ENCODE data around the gene NF1. TPM values are rescaled to one million over a fixed set of nuclear protein-coding genes. Genes with fewer than 3 reads are reported as not detected.

The NF1 gene
- polyA plus RNA-seq, 2 of the 4 experiments (the other 2 are of a cell fraction), result 15.9 to 73.2 TPM

DNA sequence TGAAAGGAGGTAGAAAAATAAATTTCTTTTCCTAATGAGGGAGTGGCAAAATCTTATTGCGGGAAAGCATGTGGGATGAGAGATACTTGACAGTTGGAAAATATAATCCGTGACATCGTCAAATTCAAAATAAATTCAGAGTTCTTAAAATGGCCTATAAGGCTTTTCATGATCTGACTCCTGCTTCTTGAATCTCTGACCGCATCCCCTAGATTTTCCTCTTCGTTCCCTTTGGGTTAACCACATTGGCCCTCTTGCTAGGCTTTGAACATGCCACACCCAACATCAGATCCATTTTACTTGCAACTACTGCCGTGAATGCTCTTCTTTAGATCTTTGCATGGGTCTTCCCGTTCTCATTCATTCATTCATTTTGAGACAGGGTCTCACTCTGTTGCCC is 50.1 kb downstream of the NF1 start:
- FAIRE-seq, result peak; percentile 39
- Histone ChIP-seq H3K4me1 (peaks cover 10% of the 10 kb centered on the region; the same call in 2 of the 3 replicates), H3K4me3 (no peak overlapping the region), H3K27ac (no peak overlapping the region), H3K4me2 (no peak overlapping the region), H3K9me3 (no peaks in the 10 kb centered on the region)
- TF ChIP-seq MAFK (IDR thresholded peaks at IDR 0.05; ENCODE audit: partially characterized antibody), result no peak
- no peak for TF ChIP-seq MAZ (IDR thresholded peaks at IDR 0.05; ENCODE audit: borderline replicate concordance, low read depth, low read length)
- no peak for TF ChIP-seq GATA3 (IDR thresholded peaks at IDR 0.05; ENCODE audit: borderline replicate concordance)
- TF ChIP-seq RARB (CRISPR knock-in tag; IDR thresholded peaks at IDR 0.05), result no peak
- TF ChIP-seq, protein P1, sequence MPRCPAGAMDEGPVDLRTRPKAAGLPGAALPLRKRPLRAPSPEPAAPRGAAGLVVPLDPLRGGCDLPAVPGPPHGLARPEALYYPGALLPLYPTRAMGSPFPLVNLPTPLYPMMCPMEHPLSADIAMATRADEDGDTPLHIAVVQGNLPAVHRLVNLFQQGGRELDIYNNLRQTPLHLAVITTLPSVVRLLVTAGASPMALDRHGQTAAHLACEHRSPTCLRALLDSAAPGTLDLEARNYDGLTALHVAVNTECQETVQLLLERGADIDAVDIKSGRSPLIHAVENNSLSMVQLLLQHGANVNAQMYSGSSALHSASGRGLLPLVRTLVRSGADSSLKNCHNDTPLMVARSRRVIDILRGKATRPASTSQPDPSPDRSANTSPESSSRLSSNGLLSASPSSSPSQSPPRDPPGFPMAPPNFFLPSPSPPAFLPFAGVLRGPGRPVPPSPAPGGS (IDR thresholded peaks at IDR 0.05), result no peak
- TF ChIP-seq ZFP36 (IDR thresholded peaks at IDR 0.05; ENCODE audit: borderline replicate concordance, partially characterized antibody), result no peak
- no peak for TF ChIP-seq ESRRA (IDR thresholded peaks at IDR 0.05; ENCODE audit: borderline replicate concordance, low read length)
- TF ChIP-seq NFE2L2 (conservative IDR thresholded peaks at IDR 0.05; ENCODE audit: low read length), result no peak
- TF ChIP-seq, protein P2, sequence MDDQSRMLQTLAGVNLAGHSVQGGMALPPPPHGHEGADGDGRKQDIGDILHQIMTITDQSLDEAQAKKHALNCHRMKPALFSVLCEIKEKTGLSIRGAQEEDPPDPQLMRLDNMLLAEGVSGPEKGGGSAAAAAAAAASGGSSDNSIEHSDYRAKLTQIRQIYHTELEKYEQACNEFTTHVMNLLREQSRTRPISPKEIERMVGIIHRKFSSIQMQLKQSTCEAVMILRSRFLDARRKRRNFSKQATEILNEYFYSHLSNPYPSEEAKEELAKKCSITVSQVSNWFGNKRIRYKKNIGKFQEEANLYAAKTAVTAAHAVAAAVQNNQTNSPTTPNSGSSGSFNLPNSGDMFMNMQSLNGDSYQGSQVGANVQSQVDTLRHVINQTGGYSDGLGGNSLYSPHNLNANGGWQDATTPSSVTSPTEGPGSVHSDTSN (IDR thresholded peaks at IDR 0.05), result no peak
- no peak for TF ChIP-seq ZNF302 (CRISPR knock-in tag; IDR thresholded peaks at IDR 0.05)
- TF ChIP-seq TP53 (CRISPR knock-in tag; IDR thresholded peaks at IDR 0.05), result no peak
- ATAC-seq, result no peak
- ChIA-PET CTCF (no interaction called here), POLR2A (no interaction called here)
- WGBS (ENCODE audit: missing lambda C conversion rate), result 82% methylated on average over 7 of the region's 7 CpGs
- no peak for DNase-seq (ENCODE audit: low read depth in 1 of 2, low spot score in 1 of 2)

DNA sequence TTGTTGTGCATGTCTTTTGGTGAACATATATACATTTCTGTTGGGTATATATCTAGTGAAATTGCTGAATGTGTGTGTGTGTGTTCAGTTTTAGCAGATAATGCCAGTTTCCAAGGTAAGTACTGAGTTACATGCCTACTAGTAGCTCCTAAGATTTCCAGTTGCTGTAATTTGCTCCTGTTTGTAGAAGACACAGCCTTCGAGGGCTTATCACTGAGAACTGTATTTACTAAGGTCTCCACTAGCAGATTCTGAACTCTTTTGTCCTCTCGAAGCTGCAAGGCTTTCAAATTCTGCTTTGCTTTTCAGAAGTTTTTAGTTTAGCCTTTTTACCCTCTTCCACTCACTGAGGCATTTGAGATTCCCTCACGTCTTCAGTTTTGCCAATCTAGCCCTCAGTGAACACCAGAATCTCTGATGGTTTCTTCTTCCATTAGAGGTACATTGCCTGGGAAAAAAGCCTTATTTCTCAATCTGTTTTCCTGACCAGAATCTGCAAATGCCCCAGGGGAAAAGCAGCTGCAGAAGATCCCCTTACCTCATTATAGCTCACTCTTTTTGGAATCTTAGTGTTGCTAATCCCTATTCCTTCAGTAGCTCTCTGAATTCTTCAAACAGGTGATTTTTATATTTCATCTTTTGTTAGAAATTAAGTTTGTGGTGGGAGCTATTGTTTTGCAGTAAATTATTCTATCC is 52.9 kb downstream of the NF1 start:
- H3K4me2 ChIP-seq, result no peak overlapping the region
- CTCF ChIA-PET, result interaction anchor here (1.9 to 2.5 kb wide), 2 partner anchors 8 to 68 kb away, joined by 5 read pairs; no protein-coding TSS in a partner anchor
- TF ChIP-seq, protein P1 (IDR thresholded peaks at IDR 0.05), result no peak
- TF ChIP-seq RAD21 (conservative IDR thresholded peaks at IDR 0.05 in 1 of 2, IDR thresholded peaks at IDR 0.05 in 1 of 2) (no peak), ESRRA (IDR thresholded peaks at IDR 0.05; ENCODE audit: borderline replicate concordance, low read length) (no peak), RCOR1 (IDR thresholded peaks at IDR 0.05; ENCODE audit: low read depth, low read length) (no peak), JUN (IDR thresholded peaks at IDR 0.05) (no peak), EHF (CRISPR knock-in tag; IDR thresholded peaks at IDR 0.05) (no peak), HEYL (CRISPR knock-in tag; IDR thresholded peaks at IDR 0.05) (no peak), RARB (CRISPR knock-in tag; IDR thresholded peaks at IDR 0.05) (no peak), TFCP2L1 (CRISPR knock-in tag; IDR thresholded peaks at IDR 0.05) (no peak), POLR2AphosphoS2 (conservative IDR thresholded peaks at IDR 0.05; ENCODE audit: low read length) (no peak), SREBF2 (IDR thresholded peaks at IDR 0.05) (no peak), NPAS2 (CRISPR knock-in tag; IDR thresholded peaks at IDR 0.05; ENCODE audit: borderline replicate concordance) (no peak), HOXB5 (CRISPR knock-in tag; IDR thresholded peaks at IDR 0.05) (no peak), HOXB13 (CRISPR knock-in tag; IDR thresholded peaks at IDR 0.05; ENCODE audit: low read depth) (no peak)
- TF ChIP-seq, protein P3, sequence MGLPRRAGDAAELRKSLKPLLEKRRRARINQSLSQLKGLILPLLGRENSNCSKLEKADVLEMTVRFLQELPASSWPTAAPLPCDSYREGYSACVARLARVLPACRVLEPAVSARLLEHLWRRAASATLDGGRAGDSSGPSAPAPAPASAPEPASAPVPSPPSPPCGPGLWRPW (IDR thresholded peaks at IDR 0.05), result no peak
- TF ChIP-seq, protein P2 (IDR thresholded peaks at IDR 0.05), result no peak
- peaks cover 8% of the 10 kb centered on the region; the same call in 2 of the 3 replicates for H3K9me3 ChIP-seq
- peak in 1 of 2 experiments; percentile 45; a peak in 3 of 6 replicates for ATAC-seq
- H3K27ac ChIP-seq, result no peak overlapping the region
- no peak overlapping the region for H3K4me3 ChIP-seq
- peak; percentile 7 for FAIRE-seq
- WGBS (ENCODE audit: missing lambda C conversion rate), result 70% methylated on average over 3 of the region's 3 CpGs
- POLR2A ChIA-PET, result interaction anchor here (0.9 kb wide), 1 partner anchor 53 kb away, joined by 4 read pairs; the partner anchor contains the start of gene NF1
- DNase-seq (ENCODE audit: low read depth in 1 of 2, low spot score in 1 of 2), result no peak
- H3K4me1 ChIP-seq, result 0 out of 3 replicates have a peak, but pooled peaks cover 3% of the 10 kb centered on the region
